Prostate gland (tissue), 2 donors: ENCODE measurements around the gene TOR1AIP1.

ENCODE experiments used
- CTCF ChIP-seq, 4 experiments: fragments of 200-600 bp in 2 of 4; fragments of 450-650 bp in 2 of 4; sonication (generic) in 2 of 4; IDR thresholded peaks; 1 replicate in 3 of 4; 2 replicates in 1 of 4; pipeline ENCODE4 v1.5.1; 2016 to 2019; ENCODE audit warnings: antibody characterized with exemption in 4 of 4, mild to moderate bottlenecking in 2 of 4, moderate library complexity in 2 of 4
- POLR2AphosphoS5 ChIP-seq: sonication (generic); formaldehyde crosslinking; IDR thresholded peaks from one replicate; pipeline ENCODE4 v1.6.1; 2017; ENCODE audit warnings: antibody characterized with exemption

- TF ChIP-seq POLR2AphosphoS5 (no peak), CTCF (IDR thresholded peaks at IDR 0.05) (no peak)
Measured at GRCh38 chr1:179939941-179940340, 57.9 kb downstream of the TOR1AIP1 start.
